Loucy (cell line): ENCODE data around the gene ESR1.

Source experiments
- H2AFZ ChIP-seq: fragments of 200-600 bp; sonication (generic); 2 replicates; pipeline ENCODE4 v1.6.0; 2016; ENCODE audit warnings: antibody characterized with exemption, mild to moderate bottlenecking, low read length, moderate library complexity
- H3F3A ChIP-seq: fragments of 200-600 bp; 2 replicates; pipeline ENCODE4 v1.6.0; 2016; ENCODE audit warnings: antibody characterized with exemption, low read depth, mild to moderate bottlenecking
- H3K27me3 ChIP-seq: fragments of 200-600 bp; sonication (generic); 2 replicates; pipeline ENCODE4 v1.6.1; 2014; ENCODE audit warnings: low read length, mild to moderate bottlenecking; ENCODE audit not compliant: insufficient read depth, poor library complexity, severe bottlenecking
- H3K36me3 ChIP-seq: fragments of 200-600 bp; sonication (generic); 2 replicates; pipeline ENCODE4 v1.6.1; 2016; ENCODE audit warnings: low read length; ENCODE audit not compliant: insufficient read depth
- H3K4me1 ChIP-seq: fragments of 200-600 bp; sonication (generic); 2 replicates; pipeline ENCODE4 v1.5.1; 2014; ENCODE audit warnings: low read length, mild to moderate bottlenecking; ENCODE audit not compliant: insufficient read depth, poor library complexity, severe bottlenecking
- H3K4me2 ChIP-seq: fragments of 200-600 bp; sonication (generic); 2 replicates; pipeline ENCODE4 v1.6.0; 2014; ENCODE audit warnings: antibody characterized with exemption, low read length, low read depth, mild to moderate bottlenecking; ENCODE audit not compliant: poor library complexity, severe bottlenecking
- H3K4me3 ChIP-seq: fragments of 200-600 bp; sonication (generic); 2 replicates; pipeline ENCODE4 v1.5.1; 2014; ENCODE audit warnings: low read length, mild to moderate bottlenecking, mixed read lengths; ENCODE audit not compliant: poor library complexity, severe bottlenecking
- H3K79me2 ChIP-seq: fragments of 200-600 bp; sonication (generic); 2 replicates; pipeline ENCODE4 v1.6.1; 2014; ENCODE audit warnings: low read length; ENCODE audit not compliant: insufficient read depth
- H3K9ac ChIP-seq: fragments of 200-600 bp; sonication (generic); 2 replicates; pipeline ENCODE4 v1.6.0; 2014; ENCODE audit warnings: mild to moderate bottlenecking, low read depth, low read length, moderate library complexity; ENCODE audit not compliant: poor library complexity, severe bottlenecking
- H3K9me2 ChIP-seq: fragments of 200-600 bp; sonication (generic); replicated peaks from 2 replicates; pipeline ENCODE4 v1.6.1; 2016; ENCODE audit warnings: low read depth, low read length, mixed read lengths
- H3K9me3 ChIP-seq: fragments of 200-600 bp; sonication (generic); 2 replicates; pipeline ENCODE4 v1.6.1; 2014; ENCODE audit warnings: mild to moderate bottlenecking, antibody characterized with exemption, low read length, low read depth; ENCODE audit not compliant: insufficient read depth
- H4K20me1 ChIP-seq: fragments of 200-600 bp; sonication (generic); 2 replicates; pipeline ENCODE4 v1.6.0; 2014; ENCODE audit warnings: antibody characterized with exemption, low read length, mild to moderate bottlenecking; ENCODE audit not compliant: insufficient read depth, poor library complexity, severe bottlenecking
- CTCF ChIP-seq: fragments of 200-600 bp; sonication (generic); conservative IDR thresholded peaks from 2 replicates; pipeline ENCODE4 v1.5.1; 2014; ENCODE audit warnings: mild to moderate bottlenecking, antibody characterized with exemption, low read length
- EZH2phosphoT487 ChIP-seq: fragments of 200-600 bp; IDR thresholded peaks from 2 replicates; pipeline ENCODE4 v1.6.1; 2018; ENCODE audit warnings: antibody characterized with exemption, mild to moderate bottlenecking, moderate library complexity, borderline replicate concordance

Gene ESR1

GRCh38 chr6:152057832-152058498, 250.5 kb downstream of the ESR1 start:
- H3K4me3 ChIP-seq = no peak overlapping the region
- H3K4me2 ChIP-seq = no peak overlapping the region
- no peaks in the 10 kb centered on the region for H4K20me1 ChIP-seq
- no peak overlapping the region for H2AFZ ChIP-seq
- H3K4me1 ChIP-seq = no peaks in the 10 kb centered on the region
- no peaks in the 10 kb centered on the region for H3K27me3 ChIP-seq
- no peak for TF ChIP-seq CTCF
- TF ChIP-seq EZH2phosphoT487 = no peak
- H3K9me2 ChIP-seq = no peaks in the 10 kb centered on the region
- no peaks in the 10 kb centered on the region for H3K79me2 ChIP-seq
- no peak overlapping the region for H3K9ac ChIP-seq
- no peaks in the 10 kb centered on the region for H3F3A ChIP-seq
- H3K9me3 ChIP-seq = no peaks in the 10 kb centered on the region
- H3K36me3 ChIP-seq = no peaks in the 10 kb centered on the region

GRCh38 chr6:152059909-152060308, 252.4 kb downstream of the ESR1 start:
- Histone ChIP-seq H3F3A (no peaks in the 10 kb centered on the region), H3K4me1 (no peaks in the 10 kb centered on the region), H3K36me3 (no peaks in the 10 kb centered on the region), H3K4me2 (no peak overlapping the region), H3K9me3 (no peaks in the 10 kb centered on the region), H3K9me2 (no peaks in the 10 kb centered on the region), H2AFZ (no peak overlapping the region), H4K20me1 (no peaks in the 10 kb centered on the region), H3K27me3 (no peaks in the 10 kb centered on the region), H3K79me2 (no peaks in the 10 kb centered on the region), H3K4me3 (no peak overlapping the region), H3K9ac (no peak overlapping the region)
- TF ChIP-seq CTCF = no peak
- TF ChIP-seq EZH2phosphoT487 = no peak

GRCh38 chr6:152062476-152062875, 255.0 kb downstream of the ESR1 start:
- no peak overlapping the region for H2AFZ ChIP-seq
- TF ChIP-seq CTCF (no peak), EZH2phosphoT487 (no peak)
- no peaks in the 10 kb centered on the region for H3K9me3 ChIP-seq

More at GRCh38 chr6:152062476-152062875, 255.0 kb downstream of the ESR1 start:
- Histone ChIP-seq H3F3A (no peaks in the 10 kb centered on the region), H3K79me2 (no peaks in the 10 kb centered on the region), H3K4me2 (no peak overlapping the region), H4K20me1 (no peaks in the 10 kb centered on the region), H3K4me1 (no peaks in the 10 kb centered on the region), H3K4me3 (no peak overlapping the region), H3K9ac (no peak overlapping the region), H3K36me3 (no peaks in the 10 kb centered on the region), H3K9me2 (no peaks in the 10 kb centered on the region), H3K27me3 (no peaks in the 10 kb centered on the region)
